IgD-negative memory B cell (primary cell): ENCODE results near the gene FAF1. TPM values are rescaled to one million over a fixed set of nuclear protein-coding genes. Genes with fewer than 3 reads are reported as not detected.
"Not testable (repeated sequence)": the region's sequence is repeated elsewhere in the genome, so short reads cannot be mapped to it uniquely, and the experiment has no call there.

Experiments used
- H3K27ac Mint-ChIP-seq, 3 donors: one replicate each; pipeline ENCODE4 v1.8.0; 2020 to 2022; ENCODE audit warnings: mild to moderate bottlenecking in 3 of 3, mixed read lengths in 3 of 3, moderate library complexity in 1 of 3
- H3K27me3 Mint-ChIP-seq: one replicate; pipeline ENCODE4 v1.8.0; 2021; ENCODE audit warnings: mixed read lengths
- H3K36me3 Mint-ChIP-seq: one replicate; pipeline ENCODE4 v1.8.0; 2020; ENCODE audit warnings: mild to moderate bottlenecking, mixed read lengths
- H3K4me1 Mint-ChIP-seq, 3 donors: one replicate each; pipeline ENCODE4 v1.8.0; 2020 to 2022; ENCODE audit warnings: mixed read lengths in 3 of 3, mild to moderate bottlenecking in 1 of 3
- H3K4me3 Mint-ChIP-seq, 4 donors: one replicate each; pipeline ENCODE4 v1.8.0; 2020 to 2022; ENCODE audit warnings: mild to moderate bottlenecking in 4 of 4, mixed read lengths in 4 of 4, moderate library complexity in 3 of 4
- H3K9me3 Mint-ChIP-seq, 3 donors: one replicate each; pipeline ENCODE4 v1.8.0; 2020 to 2021; ENCODE audit warnings: mixed read lengths in 3 of 3, mild to moderate bottlenecking in 1 of 3
- polyA plus RNA-seq: library from polyadenylated mRNA; unstranded; fragments of 300-500 nt; fragmentation: Illumina TruSeq; gene quantifications from one replicate; pipeline ENCODE4 v1.2.3, GENCODE V29; 2021

FAF1 gene
- polyA plus RNA-seq, 1 donor from 2014 or later: 26.3 TPM

DNA sequence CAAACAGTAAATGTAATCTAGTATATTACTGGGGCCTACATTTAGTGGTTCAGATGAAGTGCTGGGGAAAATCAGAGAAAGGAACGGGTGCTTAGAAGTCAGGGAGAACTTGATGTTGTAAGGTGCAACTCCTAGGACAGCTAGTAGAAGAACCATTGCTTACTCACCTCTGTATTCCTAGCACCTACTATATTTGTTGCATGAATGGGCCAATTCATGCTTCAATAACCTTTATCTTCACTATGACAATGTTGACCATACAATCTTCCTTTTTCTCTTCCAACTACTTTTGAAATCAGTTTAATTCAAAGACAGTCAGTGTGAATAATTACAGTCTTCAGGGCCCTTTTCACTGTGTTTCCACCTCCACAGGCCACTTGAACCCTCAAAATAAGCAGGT, 411.8 kb downstream of the FAF1 start:
- Mint-ChIP-seq H3K9me3 (no peaks in the 10 kb centered on the region), H3K4me1 (no peaks in the 10 kb centered on the region), H3K36me3 (peaks cover 8% of the 10 kb centered on the region), H3K4me3 (no peak overlapping the region), H3K27ac (no peak overlapping the region), H3K27me3 (no peaks in the 10 kb centered on the region)

DNA sequence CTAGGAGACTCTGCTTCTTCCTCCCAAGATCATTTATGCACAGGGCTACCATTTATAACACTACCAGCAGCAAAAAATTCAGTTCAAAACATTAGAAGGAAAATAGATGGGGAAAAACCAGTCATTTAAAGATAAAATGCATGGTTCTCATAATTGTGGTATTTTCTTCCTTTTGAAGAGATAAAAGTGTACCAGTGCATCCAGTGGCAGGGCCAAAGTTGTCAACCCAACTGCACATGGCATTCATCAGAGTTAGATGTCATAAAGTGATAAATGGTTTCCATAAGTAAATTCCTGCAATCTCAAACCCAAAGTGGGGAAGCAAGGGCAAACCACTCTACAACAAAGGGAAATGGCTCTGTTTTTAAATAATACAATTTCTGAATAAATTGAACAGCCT, 417.7 kb downstream of the FAF1 start:
- no peak overlapping the region for H3K27ac Mint-ChIP-seq
- H3K9me3 Mint-ChIP-seq: no peaks in the 10 kb centered on the region
- peaks cover 8% of the 10 kb centered on the region for H3K36me3 Mint-ChIP-seq
- no peaks in the 10 kb centered on the region for H3K27me3 Mint-ChIP-seq
- no peaks in the 10 kb centered on the region for H3K4me1 Mint-ChIP-seq
- H3K4me3 Mint-ChIP-seq: no peak overlapping the region

DNA sequence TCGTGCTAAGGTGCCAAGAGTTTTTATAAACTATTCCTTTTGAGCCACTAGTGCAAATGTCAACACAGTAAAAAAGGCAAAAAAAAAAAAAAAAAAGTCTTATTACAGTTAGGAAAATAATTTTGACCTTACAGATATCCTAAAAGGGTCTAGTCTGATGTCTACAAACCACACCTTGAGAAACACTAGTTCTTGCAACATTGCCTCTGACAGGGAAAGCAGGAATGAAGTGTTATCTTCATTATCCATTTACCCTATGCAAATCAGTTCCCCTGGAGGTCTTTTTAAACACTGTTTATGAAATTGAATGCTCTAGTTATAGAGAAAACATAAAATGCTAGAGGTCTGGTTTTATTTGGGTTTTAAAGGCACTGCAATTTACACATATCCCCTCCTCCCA, 421.6 kb downstream of the FAF1 start:
- H3K36me3 Mint-ChIP-seq: peaks cover 5% of the 10 kb centered on the region
- no peak overlapping the region for H3K4me3 Mint-ChIP-seq
- H3K4me1 Mint-ChIP-seq: no peaks in the 10 kb centered on the region
- H3K27ac Mint-ChIP-seq: no peak overlapping the region
- no peaks in the 10 kb centered on the region for H3K27me3 Mint-ChIP-seq
- no peaks in the 10 kb centered on the region for H3K9me3 Mint-ChIP-seq

DNA sequence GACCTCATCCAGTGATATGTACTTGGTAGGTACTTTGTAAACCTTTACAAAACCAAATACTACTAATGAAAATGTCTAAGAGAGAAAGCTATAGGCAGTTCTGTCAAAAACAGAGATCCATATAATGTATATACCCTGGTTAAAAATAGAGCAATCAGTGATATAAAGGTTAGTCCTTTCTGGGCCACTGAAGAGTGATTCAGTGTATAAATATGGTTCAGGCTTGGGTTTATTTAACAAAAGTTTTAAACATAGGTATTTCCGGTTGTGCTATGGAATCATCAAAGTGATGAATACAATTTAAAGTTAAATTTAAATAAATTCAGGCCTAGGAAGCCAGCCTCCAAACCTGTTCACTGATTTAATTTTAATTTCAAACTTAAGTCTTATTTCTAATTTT, 428.5 kb downstream of the FAF1 start:
- no peak overlapping the region for H3K4me3 Mint-ChIP-seq
- peaks cover 10% of the 10 kb centered on the region for H3K36me3 Mint-ChIP-seq
- H3K4me1 Mint-ChIP-seq: no peaks in the 10 kb centered on the region
- H3K27me3 Mint-ChIP-seq: no peaks in the 10 kb centered on the region
- no peak overlapping the region for H3K27ac Mint-ChIP-seq
- H3K9me3 Mint-ChIP-seq: peaks cover 0 to 2% (median 0%) of the 10 kb centered on the region in 3 donors

DNA sequence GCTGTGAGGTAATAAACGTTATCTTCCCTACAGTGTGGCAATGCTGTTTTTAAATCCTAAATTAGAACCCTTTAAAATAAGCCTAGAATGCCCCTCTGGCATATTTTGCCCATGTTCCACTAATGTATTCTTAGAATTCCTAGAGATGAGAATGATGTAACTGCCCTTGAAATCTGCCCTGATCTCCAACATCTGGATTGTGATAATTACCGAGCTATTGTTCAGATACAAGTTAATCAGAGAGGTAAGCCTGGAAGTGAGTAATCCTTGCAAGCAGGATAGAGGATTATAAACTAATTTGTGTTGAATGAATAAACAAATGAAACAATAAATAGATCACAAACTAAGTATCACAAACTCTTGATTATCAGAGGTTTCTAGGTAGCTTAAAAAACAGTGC, 429.0 kb downstream of the FAF1 start:
- H3K4me3 Mint-ChIP-seq: no peak overlapping the region
- no peaks in the 10 kb centered on the region for H3K4me1 Mint-ChIP-seq
- peaks cover 10% of the 10 kb centered on the region for H3K36me3 Mint-ChIP-seq
- peaks cover 0 to 2% (median 0%) of the 10 kb centered on the region in 3 donors for H3K9me3 Mint-ChIP-seq
- no peak overlapping the region for H3K27ac Mint-ChIP-seq
- H3K27me3 Mint-ChIP-seq: no peaks in the 10 kb centered on the region

DNA sequence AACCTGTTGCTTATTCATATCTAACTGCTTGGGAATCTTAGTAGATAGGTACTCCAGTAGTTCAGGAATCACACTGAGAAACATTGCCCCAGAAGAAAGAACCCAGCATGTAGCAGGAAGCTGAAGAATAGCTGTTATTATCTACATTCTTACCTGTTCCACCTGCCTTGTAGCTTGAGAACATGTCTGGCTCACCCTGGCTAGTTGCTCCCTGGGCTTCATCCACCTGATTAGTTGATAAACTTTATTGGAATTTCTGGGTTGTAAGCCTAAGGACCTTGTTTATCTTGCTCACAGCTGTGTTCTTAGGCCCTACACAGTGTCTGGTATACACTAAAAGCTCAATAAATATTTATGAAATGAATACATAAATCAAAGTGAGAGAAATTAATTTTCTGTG, 430.6 kb downstream of the FAF1 start:
- H3K4me1 Mint-ChIP-seq: no peaks in the 10 kb centered on the region
- H3K9me3 Mint-ChIP-seq: peaks cover 0 to 2% (median 1%) of the 10 kb centered on the region in 3 donors
- H3K27me3 Mint-ChIP-seq: no peaks in the 10 kb centered on the region
- peaks cover 16% of the 10 kb centered on the region for H3K36me3 Mint-ChIP-seq
- H3K4me3 Mint-ChIP-seq: no peak overlapping the region
- H3K27ac Mint-ChIP-seq: no peak overlapping the region

DNA sequence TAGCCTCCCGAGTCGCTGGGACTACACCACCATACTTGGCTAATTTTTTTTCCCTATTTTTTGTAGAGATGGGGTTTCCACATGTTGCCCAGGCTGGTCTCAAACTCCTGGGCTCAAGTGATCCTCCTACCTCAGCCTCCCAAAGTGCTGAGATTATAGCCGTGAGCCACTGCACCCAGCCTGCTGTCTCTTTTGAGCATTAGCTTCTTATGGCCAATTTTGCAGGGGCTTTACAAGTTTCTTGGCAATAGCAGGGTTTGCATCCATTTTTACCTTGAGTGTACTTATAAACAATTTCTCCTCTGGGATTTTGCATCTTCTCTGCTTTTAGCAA, 432.1 kb downstream of the FAF1 start:
- peak overlapping the region in 1 of 3 donors; percentile 76 for H3K27ac Mint-ChIP-seq
- not testable (repeated sequence) for H3K27me3 Mint-ChIP-seq, H3K4me3 Mint-ChIP-seq, H3K4me1 Mint-ChIP-seq
- peaks cover 19% of the 10 kb centered on the region for H3K36me3 Mint-ChIP-seq
- peaks cover 0 to 10% (median 4%) of the 10 kb centered on the region in 3 donors for H3K9me3 Mint-ChIP-seq

DNA sequence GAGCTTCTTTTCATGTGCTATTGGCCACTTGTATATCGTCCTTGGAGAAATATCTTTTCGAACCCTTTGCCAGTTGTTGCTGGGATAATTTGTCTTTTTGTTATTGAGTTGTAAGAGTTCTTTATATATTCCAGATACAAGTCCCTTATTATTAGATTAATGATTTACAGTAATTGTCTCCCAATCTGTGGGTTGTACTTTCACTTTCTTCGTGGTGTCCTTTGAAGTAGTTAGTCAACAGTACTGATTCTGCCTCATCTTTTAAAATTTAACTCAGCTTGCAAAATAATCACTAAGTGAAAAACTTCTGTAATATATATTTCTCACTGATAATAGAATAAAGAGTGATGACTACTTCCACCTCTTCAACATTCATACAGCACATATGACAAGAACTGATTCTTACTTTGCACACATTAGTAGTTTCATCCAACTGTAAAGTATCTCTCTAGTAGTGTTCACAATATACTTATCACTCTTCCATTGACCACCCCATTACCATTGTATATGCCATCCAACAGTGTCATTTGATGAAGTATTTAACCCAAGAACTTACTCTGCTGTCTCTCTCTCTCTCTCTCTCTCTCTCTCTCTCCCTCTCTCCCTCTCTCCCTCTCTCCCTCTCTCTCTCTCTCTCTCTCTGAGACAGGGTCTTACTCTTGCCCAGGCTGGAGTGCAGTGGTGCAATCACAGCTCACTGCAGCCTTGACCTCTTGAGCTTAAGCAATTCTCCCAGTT, 432.6 kb downstream of the FAF1 start:
- Mint-ChIP-seq H3K4me3 (no peak overlapping the region), H3K9me3 (peaks cover 0 to 10% (median 4%) of the 10 kb centered on the region in 3 donors), H3K27me3 (no peaks in the 10 kb centered on the region), H3K36me3 (peaks cover 19% of the 10 kb centered on the region), H3K4me1 (no peaks in the 10 kb centered on the region), H3K27ac (peak overlapping the region in 1 of 3 donors; percentile 76)

DNA sequence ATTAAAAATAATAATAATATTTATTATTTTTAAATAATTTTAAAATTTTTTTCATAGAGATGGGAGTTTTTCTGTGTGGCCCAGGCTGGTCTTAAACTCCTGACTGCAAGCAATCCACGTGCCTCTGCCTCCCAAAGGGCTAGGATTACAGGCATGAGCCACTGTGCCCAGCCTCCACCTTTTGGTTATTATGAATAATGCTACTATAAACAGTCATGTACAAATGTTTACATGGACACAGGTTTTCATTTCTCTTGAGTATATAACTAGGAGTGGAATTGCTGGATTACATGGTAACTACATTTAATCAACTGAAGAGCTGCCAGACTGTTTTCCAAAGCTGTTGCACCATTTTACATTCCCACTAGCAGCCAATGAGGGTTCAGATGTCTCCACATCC, 433.6 kb downstream of the FAF1 start:
- H3K27me3 Mint-ChIP-seq: no peaks in the 10 kb centered on the region
- peaks cover 0 to 10% (median 4%) of the 10 kb centered on the region in 3 donors for H3K9me3 Mint-ChIP-seq
- no peaks in the 10 kb centered on the region for H3K4me1 Mint-ChIP-seq
- peaks cover 19% of the 10 kb centered on the region for H3K36me3 Mint-ChIP-seq
- no peak overlapping the region for H3K4me3 Mint-ChIP-seq
- no peak overlapping the region for H3K27ac Mint-ChIP-seq

DNA sequence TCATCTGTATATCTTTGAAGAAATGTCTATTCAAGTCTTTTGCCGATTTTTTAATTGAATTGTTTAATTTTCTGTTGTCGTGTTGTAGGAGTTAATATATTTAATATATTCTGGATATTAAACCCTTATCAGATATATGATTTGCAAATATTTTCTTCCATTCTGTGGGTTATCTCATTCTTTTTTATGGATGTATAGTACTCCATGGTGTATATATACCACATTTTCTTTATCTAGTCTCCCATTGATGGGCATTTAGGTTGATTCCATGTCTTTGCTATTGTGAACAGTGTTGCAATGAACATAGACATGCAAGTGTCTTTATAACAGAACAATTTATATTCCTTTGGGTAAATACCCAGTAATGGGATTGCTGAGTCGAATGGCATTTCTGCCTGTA, 436.5 kb downstream of the FAF1 start:
- peaks cover 0 to 10% (median 4%) of the 10 kb centered on the region in 3 donors for H3K9me3 Mint-ChIP-seq
- no peaks in the 10 kb centered on the region for H3K27me3 Mint-ChIP-seq
- H3K36me3 Mint-ChIP-seq: peaks cover 25% of the 10 kb centered on the region

DNA sequence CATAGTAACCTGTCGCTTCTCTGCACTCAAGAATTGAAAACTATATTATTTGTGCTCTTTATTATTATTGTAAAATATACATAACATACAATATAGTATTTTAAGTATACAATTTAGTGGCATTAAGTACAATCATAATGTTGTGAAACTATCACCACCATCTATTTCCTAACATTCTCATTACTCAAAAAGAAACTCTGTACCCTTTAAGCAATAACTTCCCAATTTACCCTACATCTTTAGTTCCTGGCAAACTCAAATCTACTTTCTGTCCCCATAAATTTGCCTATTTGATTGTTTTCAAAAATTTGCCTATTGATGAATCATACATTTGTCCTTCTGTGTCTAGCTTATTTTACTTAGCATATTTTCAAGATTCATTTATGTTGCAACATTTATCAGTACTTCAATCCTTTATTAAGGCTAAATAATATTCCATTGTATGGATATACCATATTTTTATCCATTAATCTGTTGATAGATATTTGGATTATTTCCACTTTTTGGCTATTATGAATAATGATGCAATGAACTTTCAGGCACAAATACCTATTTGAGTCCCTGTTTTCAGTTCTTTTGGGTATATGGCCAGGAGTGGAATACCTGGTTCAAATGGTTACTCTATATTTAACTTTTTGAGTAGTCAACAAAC, 437.2 kb downstream of the FAF1 start:
- no peaks in the 10 kb centered on the region for H3K4me1 Mint-ChIP-seq
- H3K4me3 Mint-ChIP-seq: no peak overlapping the region
- H3K27ac Mint-ChIP-seq: no peak overlapping the region
- peaks cover 25% of the 10 kb centered on the region for H3K36me3 Mint-ChIP-seq
- H3K9me3 Mint-ChIP-seq: peaks cover 0 to 10% (median 4%) of the 10 kb centered on the region in 3 donors
- no peaks in the 10 kb centered on the region for H3K27me3 Mint-ChIP-seq

More for the DNA sequence above, 436.5 kb downstream of the FAF1 start:
- no peak overlapping the region for H3K4me3 Mint-ChIP-seq
- no peak overlapping the region for H3K27ac Mint-ChIP-seq
- H3K4me1 Mint-ChIP-seq: no peaks in the 10 kb centered on the region

DNA sequence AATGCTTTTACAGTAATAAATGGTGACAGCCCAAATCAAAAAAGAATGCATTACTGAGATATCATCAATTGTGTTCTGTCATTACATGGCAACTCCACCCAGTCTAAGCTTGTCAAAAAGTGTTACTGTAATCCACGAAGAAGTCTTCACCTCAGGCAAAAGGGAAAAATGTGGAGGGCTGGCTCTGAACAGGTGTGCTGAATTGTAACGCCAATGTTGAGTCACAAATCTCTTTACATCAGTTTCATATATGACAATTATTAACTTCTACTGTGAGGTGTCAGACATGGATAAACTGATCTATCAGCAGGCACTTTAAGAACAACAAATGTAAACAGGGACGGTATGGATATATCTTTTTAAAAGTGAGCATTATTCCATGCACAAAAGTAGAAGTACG, 438.4 kb downstream of the FAF1 start:
- Mint-ChIP-seq H3K9me3 (peaks cover 0 to 10% (median 3%) of the 10 kb centered on the region in 3 donors), H3K27me3 (no peaks in the 10 kb centered on the region), H3K36me3 (peaks cover 18% of the 10 kb centered on the region)

DNA sequence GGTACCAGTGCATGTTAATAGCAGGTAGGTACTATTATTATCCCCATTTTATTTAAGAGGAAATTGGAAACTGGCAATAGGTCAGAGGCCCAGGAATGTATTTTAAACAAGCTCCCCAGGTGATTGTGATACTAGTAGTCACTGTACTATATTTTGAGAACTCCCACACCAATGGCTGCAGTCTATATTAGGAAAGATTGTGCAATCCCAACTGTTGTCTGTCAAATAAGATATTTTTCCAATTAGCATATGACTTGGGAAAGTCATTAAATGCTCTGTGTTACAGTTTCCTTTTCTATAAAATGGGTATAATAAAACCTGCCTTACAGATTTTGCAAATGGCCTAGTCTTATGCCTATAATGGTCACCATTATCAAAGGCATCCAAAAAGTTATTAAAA, 442.6 kb downstream of the FAF1 start:
- peaks cover 15% of the 10 kb centered on the region for H3K36me3 Mint-ChIP-seq
- no peak overlapping the region for H3K4me3 Mint-ChIP-seq
- no peaks in the 10 kb centered on the region for H3K4me1 Mint-ChIP-seq
- peaks cover 0 to 4% (median 0%) of the 10 kb centered on the region in 3 donors for H3K9me3 Mint-ChIP-seq
- H3K27me3 Mint-ChIP-seq: no peaks in the 10 kb centered on the region
- H3K27ac Mint-ChIP-seq: no peak overlapping the region

More for the DNA sequence above, 438.4 kb downstream of the FAF1 start:
- Mint-ChIP-seq H3K27ac (no peak overlapping the region), H3K4me3 (no peak overlapping the region), H3K4me1 (no peaks in the 10 kb centered on the region)

DNA sequence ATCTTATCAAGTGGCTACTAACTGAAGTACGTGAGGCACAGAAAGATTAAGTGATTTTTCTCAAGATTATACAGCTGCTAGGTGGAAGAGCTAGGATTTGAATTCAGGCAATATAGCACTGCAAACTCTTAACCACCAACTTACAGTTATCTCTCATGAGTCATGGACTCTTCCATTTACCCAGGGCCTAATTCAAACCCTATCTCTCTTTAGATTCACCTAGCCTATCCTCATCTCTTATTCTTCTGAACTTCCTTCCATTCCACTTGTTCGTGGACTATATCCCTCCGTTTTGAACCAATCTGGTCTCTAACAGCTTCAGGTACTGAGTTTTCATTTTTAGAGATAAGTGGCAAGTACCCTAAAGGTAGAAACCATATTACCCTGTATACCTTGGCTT, 444.0 kb downstream of the FAF1 start:
- no peaks in the 10 kb centered on the region for H3K27me3 Mint-ChIP-seq
- H3K4me1 Mint-ChIP-seq: no peaks in the 10 kb centered on the region
- H3K9me3 Mint-ChIP-seq: peaks cover 0 to 4% (median 0%) of the 10 kb centered on the region in 3 donors
- no peak overlapping the region for H3K4me3 Mint-ChIP-seq
- peaks cover 25% of the 10 kb centered on the region for H3K36me3 Mint-ChIP-seq
- H3K27ac Mint-ChIP-seq: no peak overlapping the region

DNA sequence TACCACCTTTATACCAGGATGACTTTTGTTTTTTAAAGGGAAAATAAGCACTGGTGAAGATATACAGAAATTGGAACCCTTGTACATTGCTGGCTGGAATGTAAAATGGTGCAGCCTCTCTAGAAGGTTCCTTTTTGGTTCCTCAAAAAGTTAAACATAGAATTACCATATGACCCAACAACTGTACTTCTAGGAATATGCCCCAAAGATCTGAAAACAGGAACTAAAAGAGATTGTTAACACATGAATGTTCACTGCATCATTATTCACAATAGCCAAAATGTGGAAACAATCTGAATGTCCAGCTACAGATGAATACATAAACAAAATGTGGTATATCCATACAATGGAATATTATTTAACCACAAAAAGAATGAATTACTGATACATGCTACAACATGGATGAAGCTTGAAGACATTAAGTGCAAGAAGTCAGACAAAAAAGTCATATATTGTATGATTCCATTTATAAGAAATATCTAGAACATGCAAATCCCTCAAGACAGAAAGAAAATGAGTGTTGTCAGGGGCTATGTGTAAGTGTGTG, 452.0 kb downstream of the FAF1 start:
- peaks cover 33% of the 10 kb centered on the region for H3K36me3 Mint-ChIP-seq

More for the DNA sequence above, 452.0 kb downstream of the FAF1 start:
- Mint-ChIP-seq H3K4me3 (no peak overlapping the region), H3K27ac (no peak overlapping the region), H3K27me3 (no peaks in the 10 kb centered on the region), H3K4me1 (peaks cover 0 to 6% (median 4%) of the 10 kb centered on the region in 3 donors), H3K9me3 (peaks cover 0 to 13% (median 9%) of the 10 kb centered on the region in 3 donors)
